Stomach (tissue), 4 donors: ENCODE results near the gene ARHGAP25.

ENCODE experiments used
- EP300 ChIP-seq: sonication (generic); formaldehyde crosslinking; IDR thresholded peaks from one replicate; pipeline ENCODE4 v1.6.1; 2017; ENCODE audit warnings: antibody characterized with exemption
- POLR2A ChIP-seq, 4 donors: fragments of 450-650 bp; IDR thresholded peaks; one replicate each; pipeline ENCODE4 v1.6.1; 2016; ENCODE audit warnings: antibody characterized with exemption in 4 of 4, control low read depth in 2 of 4, mild to moderate bottlenecking in 1 of 4, moderate library complexity in 1 of 4
- POLR2AphosphoS5 ChIP-seq, 3 donors: sonication (generic); formaldehyde crosslinking; IDR thresholded peaks; one replicate each; pipeline ENCODE4 v1.6.1; 2016; ENCODE audit warnings: antibody characterized with exemption in 3 of 3
- TF ChIP-seq, protein P1 (sequence below), 7 experiments: fragments of 450-650 bp in 4 of 7; fragments of 200-600 bp in 3 of 7; sonication (generic) in 3 of 7; IDR thresholded peaks; one replicate each; pipeline ENCODE4 v1.5.1; 2016 to 2019; ENCODE audit warnings: antibody characterized with exemption in 7 of 7, control low read depth in 2 of 7, mild to moderate bottlenecking in 1 of 7

DNA sequence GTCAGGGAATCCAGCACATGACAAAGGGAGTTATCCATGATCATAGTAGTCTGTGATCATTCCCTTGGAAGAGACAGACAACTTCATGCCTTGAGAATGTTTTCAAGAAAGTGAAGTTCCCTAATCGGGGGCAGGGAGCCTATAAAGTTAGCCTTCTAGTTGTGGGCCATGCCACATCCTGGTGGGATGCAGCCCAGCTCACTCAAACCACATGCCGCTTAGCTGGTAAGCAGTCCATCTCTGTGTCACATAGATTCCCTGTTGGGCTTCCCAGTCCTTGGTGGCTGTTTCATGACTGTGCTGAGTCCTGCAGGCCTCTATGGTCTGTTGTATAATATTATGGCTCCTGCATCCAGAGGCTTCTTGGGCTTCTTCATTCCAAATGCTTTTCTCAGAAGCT lies 11.4 kb upstream of the ARHGAP25 start:
- TF ChIP-seq POLR2A (IDR thresholded peaks at IDR 0.05) (no peak), EP300 (no peak), POLR2AphosphoS5 (IDR thresholded peaks at IDR 0.05) (no peak)
- TF ChIP-seq, protein P1, sequence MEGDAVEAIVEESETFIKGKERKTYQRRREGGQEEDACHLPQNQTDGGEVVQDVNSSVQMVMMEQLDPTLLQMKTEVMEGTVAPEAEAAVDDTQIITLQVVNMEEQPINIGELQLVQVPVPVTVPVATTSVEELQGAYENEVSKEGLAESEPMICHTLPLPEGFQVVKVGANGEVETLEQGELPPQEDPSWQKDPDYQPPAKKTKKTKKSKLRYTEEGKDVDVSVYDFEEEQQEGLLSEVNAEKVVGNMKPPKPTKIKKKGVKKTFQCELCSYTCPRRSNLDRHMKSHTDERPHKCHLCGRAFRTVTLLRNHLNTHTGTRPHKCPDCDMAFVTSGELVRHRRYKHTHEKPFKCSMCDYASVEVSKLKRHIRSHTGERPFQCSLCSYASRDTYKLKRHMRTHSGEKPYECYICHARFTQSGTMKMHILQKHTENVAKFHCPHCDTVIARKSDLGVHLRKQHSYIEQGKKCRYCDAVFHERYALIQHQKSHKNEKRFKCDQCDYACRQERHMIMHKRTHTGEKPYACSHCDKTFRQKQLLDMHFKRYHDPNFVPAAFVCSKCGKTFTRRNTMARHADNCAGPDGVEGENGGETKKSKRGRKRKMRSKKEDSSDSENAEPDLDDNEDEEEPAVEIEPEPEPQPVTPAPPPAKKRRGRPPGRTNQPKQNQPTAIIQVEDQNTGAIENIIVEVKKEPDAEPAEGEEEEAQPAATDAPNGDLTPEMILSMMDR (IDR thresholded peaks at IDR 0.05), result no peak
